SU-DHL-6 (cell line): ENCODE data around the gene ENOX1.

Source experiments
- EZH2phosphoT487 ChIP-seq: fragments of 200-600 bp; sonication (generic), shearing (Covaris generic); conservative IDR thresholded peaks from 2 replicates; pipeline ENCODE4 v1.6.1; 2018; ENCODE audit warnings: mild to moderate bottlenecking, antibody characterized with exemption, low read length, moderate library complexity, mixed read lengths
- TF ChIP-seq, protein P1 (sequence below): fragments of 200-600 bp; sonication (generic); IDR thresholded peaks from one replicate; pipeline ENCODE4 v1.5.1; 2017; ENCODE audit warnings: antibody characterized with exemption, mild to moderate bottlenecking, low read length, moderate library complexity; ENCODE audit not compliant: insufficient read depth, poor library complexity, severe bottlenecking

DNA sequence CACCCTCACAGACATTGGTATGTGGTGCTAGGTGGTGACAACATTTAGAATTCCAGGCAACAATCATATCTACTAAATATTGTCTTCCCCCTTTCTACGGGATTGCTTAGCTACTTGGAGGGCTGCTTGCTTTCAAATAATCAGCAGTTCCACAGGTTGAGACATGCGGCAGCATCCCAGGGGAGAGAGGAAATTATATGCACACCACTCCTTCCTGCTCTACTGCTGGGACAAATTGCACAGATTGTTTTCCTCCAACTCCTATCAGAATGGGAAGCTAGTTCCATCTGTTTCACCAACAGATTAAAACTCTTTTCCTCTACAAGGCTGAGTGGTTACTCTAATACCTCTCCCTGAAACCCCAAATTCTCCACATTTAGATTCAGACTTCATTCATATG, 488.0 kb downstream of the ENOX1 start:
- TF ChIP-seq, protein P1, sequence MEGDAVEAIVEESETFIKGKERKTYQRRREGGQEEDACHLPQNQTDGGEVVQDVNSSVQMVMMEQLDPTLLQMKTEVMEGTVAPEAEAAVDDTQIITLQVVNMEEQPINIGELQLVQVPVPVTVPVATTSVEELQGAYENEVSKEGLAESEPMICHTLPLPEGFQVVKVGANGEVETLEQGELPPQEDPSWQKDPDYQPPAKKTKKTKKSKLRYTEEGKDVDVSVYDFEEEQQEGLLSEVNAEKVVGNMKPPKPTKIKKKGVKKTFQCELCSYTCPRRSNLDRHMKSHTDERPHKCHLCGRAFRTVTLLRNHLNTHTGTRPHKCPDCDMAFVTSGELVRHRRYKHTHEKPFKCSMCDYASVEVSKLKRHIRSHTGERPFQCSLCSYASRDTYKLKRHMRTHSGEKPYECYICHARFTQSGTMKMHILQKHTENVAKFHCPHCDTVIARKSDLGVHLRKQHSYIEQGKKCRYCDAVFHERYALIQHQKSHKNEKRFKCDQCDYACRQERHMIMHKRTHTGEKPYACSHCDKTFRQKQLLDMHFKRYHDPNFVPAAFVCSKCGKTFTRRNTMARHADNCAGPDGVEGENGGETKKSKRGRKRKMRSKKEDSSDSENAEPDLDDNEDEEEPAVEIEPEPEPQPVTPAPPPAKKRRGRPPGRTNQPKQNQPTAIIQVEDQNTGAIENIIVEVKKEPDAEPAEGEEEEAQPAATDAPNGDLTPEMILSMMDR = no peak
- no peak for TF ChIP-seq EZH2phosphoT487
